ENCODE measurements around the gene PHACTR3. TPM values are rescaled to one million over a fixed set of nuclear protein-coding genes. Genes with fewer than 3 reads are reported as not detected.

PHACTR3 gene
- total RNA-seq, 3 donors from 2014 or later, result 0.41 to 3.4 (median 1.1) TPM

DNA sequence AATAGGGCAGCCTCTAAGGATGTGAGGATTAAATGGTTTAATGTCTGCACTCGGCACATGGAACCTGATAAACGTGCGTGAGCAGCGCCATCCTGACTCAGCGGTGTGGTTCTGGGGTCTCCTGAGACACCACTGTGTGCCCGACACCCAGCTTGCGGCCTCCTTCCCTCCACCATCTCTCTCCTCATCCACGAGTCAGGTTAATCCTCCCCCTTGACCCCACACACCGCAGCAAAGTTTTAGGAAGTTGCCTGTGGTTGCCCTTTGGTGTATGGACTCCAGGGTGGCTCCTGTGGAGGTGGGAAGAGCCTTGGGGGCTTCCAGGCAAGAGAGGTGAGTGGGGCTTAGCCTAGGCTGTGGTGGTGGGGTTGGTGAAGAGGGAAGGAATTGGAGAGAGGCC lies 68.2 kb downstream of the PHACTR3 start:
- no peak for DNase-seq
- H3K4me1 ChIP-seq (ENCODE audit: low read depth), result no peaks in the 10 kb centered on the region
- no peaks in the 10 kb centered on the region for H3K9me3 ChIP-seq
- H3K4me3 ChIP-seq, result no peak overlapping the region
- no peak for TF ChIP-seq CTCF (IDR thresholded peaks at IDR 0.05)
- H3K36me3 ChIP-seq (ENCODE audit: low read depth), result no peaks in the 10 kb centered on the region
- no peak for ATAC-seq
- intact Hi-C loops (cut with DNase I, micrococcal nuclease), result no loop called here

GRCh38 chr20:59673288-59673997 lies 69.1 kb downstream of the PHACTR3 start:
- Histone ChIP-seq H3K9me3 (no peaks in the 10 kb centered on the region), H3K4me3 (no peak overlapping the region), H3K4me1 (ENCODE audit: low read depth) (no peaks in the 10 kb centered on the region), H3K36me3 (ENCODE audit: low read depth) (no peaks in the 10 kb centered on the region)
- no peak for TF ChIP-seq CTCF (IDR thresholded peaks at IDR 0.05)
- no peak for DNase-seq
- intact Hi-C loops (cut with DNase I, micrococcal nuclease), result no loop called here
- ATAC-seq, result no peak

- intact Hi-C loops (cut with DNase I, micrococcal nuclease), result no loop called here
- no peak for TF ChIP-seq CTCF (IDR thresholded peaks at IDR 0.05)
- Histone ChIP-seq H3K4me1 (ENCODE audit: low read depth) (no peaks in the 10 kb centered on the region), H3K4me3 (no peak overlapping the region), H3K9me3 (no peaks in the 10 kb centered on the region), H3K36me3 (ENCODE audit: low read depth) (no peaks in the 10 kb centered on the region)
- DNase-seq, result no peak
- ATAC-seq, result no peak
Measured at GRCh38 chr20:59673998-59674445, 69.7 kb downstream of the PHACTR3 start.

DNA sequence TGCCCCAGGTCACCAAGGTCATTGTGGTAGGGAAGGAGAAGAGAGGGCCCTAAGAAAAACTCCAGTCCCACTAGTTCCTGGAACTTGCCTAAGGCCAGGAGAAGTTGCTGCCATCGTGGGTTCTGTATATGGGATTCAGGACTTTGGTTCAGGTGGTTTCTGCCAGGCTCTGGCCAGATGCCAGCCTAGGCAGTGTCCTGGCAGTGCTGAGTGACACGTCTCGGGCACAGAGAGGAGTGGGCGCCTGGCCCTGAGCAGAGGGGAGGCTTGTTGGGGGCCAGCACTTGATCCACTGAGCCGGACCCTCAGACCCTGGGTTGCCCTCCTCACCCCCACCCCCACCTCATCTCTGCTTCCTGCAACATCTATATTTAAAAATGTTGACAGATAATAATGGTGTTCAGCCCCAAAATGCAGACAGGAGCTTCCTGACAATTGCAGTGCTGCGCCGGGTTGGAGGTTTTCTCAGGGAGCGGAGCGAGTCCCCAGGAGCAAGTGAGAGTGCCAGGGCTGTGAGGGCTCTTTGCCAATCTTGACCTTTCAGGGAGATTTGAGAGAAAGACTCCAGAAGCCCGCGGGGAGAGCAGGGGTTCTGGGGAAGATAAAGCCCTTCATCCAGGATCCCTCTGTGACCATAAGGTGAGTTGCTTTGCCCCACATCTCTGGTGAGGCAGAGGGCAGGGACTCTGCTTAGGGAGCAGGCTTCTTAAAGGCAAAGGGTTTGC lies 71.9 kb downstream of the PHACTR3 start:
- intact Hi-C loops (cut with DNase I, micrococcal nuclease), result no loop called here
- no peak for DNase-seq

DNA sequence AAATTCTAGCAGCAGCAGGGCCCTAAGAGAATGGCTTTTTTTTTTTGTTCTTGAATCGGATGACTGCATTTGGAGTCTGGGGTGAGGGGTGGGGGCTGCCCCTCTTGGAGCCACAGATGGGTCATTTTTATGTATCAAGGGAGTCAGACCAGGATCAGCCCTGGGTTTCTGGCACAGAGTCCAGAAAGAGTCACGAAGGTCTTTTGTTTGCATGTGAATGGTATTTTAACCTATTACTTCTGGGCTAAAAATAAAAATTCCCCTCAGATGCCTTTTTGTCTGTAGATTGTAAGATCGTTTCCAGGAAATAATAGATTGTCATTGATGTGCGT lies 72.5 kb downstream of the PHACTR3 start:
- ATAC-seq (no peak), DNase-seq (no peak)
- TF ChIP-seq CTCF (IDR thresholded peaks at IDR 0.05), result no peak
- Histone ChIP-seq H3K9me3 (no peaks in the 10 kb centered on the region), H3K4me3 (no peak overlapping the region), H3K4me1 (ENCODE audit: low read depth) (no peaks in the 10 kb centered on the region), H3K36me3 (ENCODE audit: low read depth) (no peaks in the 10 kb centered on the region)
- intact Hi-C loops (cut with DNase I, micrococcal nuclease), result no loop called here

More for the DNA sequence above, 71.9 kb downstream of the PHACTR3 start:
- no peak for TF ChIP-seq CTCF (IDR thresholded peaks at IDR 0.05)
- no peaks in the 10 kb centered on the region for H3K9me3 ChIP-seq
- H3K4me3 ChIP-seq, result no peak overlapping the region
- no peaks in the 10 kb centered on the region for H3K36me3 ChIP-seq (ENCODE audit: low read depth)
- H3K4me1 ChIP-seq (ENCODE audit: low read depth), result no peaks in the 10 kb centered on the region
- no peak for ATAC-seq
